H1 (cell line): ENCODE measurements around the gene ZDHHC8. TPM values are rescaled to one million over a fixed set of nuclear protein-coding genes. Genes with fewer than 3 reads are reported as not detected.

Experiments used
- CTCF ChIA-PET: fragments of 300-600 bp; sonication (Branson Sonifier 250); formaldehyde crosslinking; loops from one replicate; lab custom pipeline; 2021; ENCODE audit not compliant: partially characterized antibody; lab: Charles Lee
- POLR2A ChIA-PET: fragments of 300-600 bp; sonication (Branson Sonifier 250); formaldehyde crosslinking; loops from one replicate; lab custom pipeline; 2021; ENCODE audit warnings: inconsistent platforms; ENCODE audit not compliant: partially characterized antibody; lab: Charles Lee
- DNase-seq, 2 experiments: peaks; one replicate each; pipeline versions ENCODE4 v3.0.0 to v3.0.0-alpha.2; 2010 to 2022; ENCODE audit warnings: low spot score in 2 of 2, low read depth in 1 of 2, mixed read lengths in 1 of 2
- FAIRE-seq: peaks from 2 replicates; lab custom pipeline; 2011; peaks lifted over from hg19 to GRCh38; lab: Jason Lieb, UNC
- H2AFZ ChIP-seq: 2 replicates; pipeline ENCODE4 v1.8.1; 2012; ENCODE audit warnings: low read length, inconsistent platforms
- H2AK5ac ChIP-seq: 2 replicates; pipeline ENCODE4 v1.6.1; 2013; ENCODE audit warnings: low read depth, low read length
- H2BK120ac ChIP-seq: replicated peaks from 2 replicates; pipeline ENCODE3; 2013; ENCODE audit warnings: low read depth, low read length, inconsistent platforms
- H2BK12ac ChIP-seq: 2 replicates; pipeline ENCODE4 v1.6.1; 2013; ENCODE audit warnings: low read depth, low read length
- H2BK15ac ChIP-seq: 2 replicates; pipeline ENCODE4 v1.6.1; 2013; ENCODE audit warnings: low read length
- H2BK20ac ChIP-seq: 2 replicates; pipeline ENCODE4 v1.6.1; 2013; ENCODE audit warnings: low read length
- H2BK5ac ChIP-seq: 2 replicates; pipeline ENCODE4 v1.6.1; 2013; ENCODE audit warnings: low read depth, low read length
- H3K14ac ChIP-seq: 2 replicates; pipeline ENCODE4 v1.6.1; 2013; ENCODE audit warnings: inconsistent platforms; ENCODE audit not compliant: insufficient read length
- H3K18ac ChIP-seq: 2 replicates; pipeline ENCODE4 v1.6.1; 2013; ENCODE audit warnings: low read length; ENCODE audit errors: extremely low read depth
- H3K23ac ChIP-seq: 2 replicates; pipeline ENCODE4 v1.6.1; 2013; ENCODE audit warnings: inconsistent platforms; ENCODE audit not compliant: insufficient read length
- H3K23me2 ChIP-seq: 2 replicates; pipeline ENCODE4 v1.6.1; 2013; ENCODE audit warnings: low read depth, low read length
- H3K27ac ChIP-seq: 2 replicates; pipeline ENCODE4 v1.6.1; 2011; ENCODE audit warnings: low read depth, low read length, inconsistent platforms
- H3K27me3 ChIP-seq, 4 experiments: replicated peaks in 1 of 4; 1 replicate in 1 of 4; 2 replicates in 3 of 4; pipeline versions ENCODE4 v1.6.1 to v1.8.1; 2011 to 2013; ENCODE audit warnings: low read length in 3 of 4, mild to moderate bottlenecking in 3 of 4, inconsistent platforms in 2 of 4, mixed read lengths in 2 of 4, moderate library complexity in 1 of 4; ENCODE audit not compliant: control insufficient read depth in 3 of 4, insufficient read depth in 3 of 4; ENCODE audit errors: extremely low read depth in 1 of 4
- H3K36me3 ChIP-seq, 4 experiments: 2 replicates each; pipeline versions ENCODE4 v1.6.1 to v1.8.1; 2011 to 2013; ENCODE audit warnings: mild to moderate bottlenecking in 4 of 4, low read length in 3 of 4, moderate library complexity in 2 of 4, control low read depth in 1 of 4, inconsistent platforms in 1 of 4; ENCODE audit not compliant: insufficient read depth in 4 of 4, control insufficient read depth in 2 of 4
- H3K4ac ChIP-seq: replicated peaks from 2 replicates; pipeline ENCODE3; 2013; ENCODE audit warnings: low read length, low read depth, mixed read lengths, inconsistent platforms; ENCODE audit not compliant: insufficient read length
- H3K4me1 ChIP-seq, 4 experiments: replicated peaks in 1 of 4; 1 replicate in 1 of 4; 2 replicates in 3 of 4; pipeline versions ENCODE4 v1.6.1 to v1.8.1; 2011 to 2013; ENCODE audit warnings: low read length in 3 of 4, inconsistent platforms in 2 of 4, mixed read lengths in 1 of 4; ENCODE audit not compliant: insufficient read depth in 4 of 4, control insufficient read depth in 3 of 4
- H3K4me2 ChIP-seq, 2 experiments: 2 replicates each; pipeline versions ENCODE4 v1.6.1 to v1.8.1; 2011 to 2013; ENCODE audit warnings: low read depth in 2 of 2, low read length in 2 of 2, control low read depth in 1 of 2, inconsistent platforms in 1 of 2, mild to moderate bottlenecking in 1 of 2; ENCODE audit not compliant: insufficient read depth in 1 of 2
- H3K4me3 ChIP-seq, 4 experiments: fragments of 200-600, 300-600 bp in 1 of 4; sonication (generic), shearing (Covaris generic), sonication (Bioruptor Twin) in 1 of 4; 2 replicates each; pipeline versions ENCODE4 v1.5.1 to v1.8.1; 2011 to 2016; ENCODE audit warnings: low read length in 4 of 4, low read depth in 3 of 4, control low read depth in 2 of 4, inconsistent platforms in 2 of 4, mild to moderate bottlenecking in 2 of 4, mixed read lengths in 1 of 4, moderate library complexity in 1 of 4; ENCODE audit not compliant: insufficient read depth in 2 of 4; ENCODE audit errors: extremely low read depth in 1 of 4
- H3K56ac ChIP-seq: replicated peaks from 2 replicates; pipeline ENCODE3; 2013; ENCODE audit warnings: low read depth, mild to moderate bottlenecking, mixed read lengths, low read length, inconsistent platforms; ENCODE audit not compliant: insufficient read length
- H3K79me1 ChIP-seq: 2 replicates; pipeline ENCODE4 v1.6.1; 2013; ENCODE audit warnings: low read depth, low read length, control low read depth
- H3K79me2 ChIP-seq, 2 experiments: 2 replicates each; pipeline versions ENCODE4 v1.6.1 to v1.8.1; 2012 to 2013; ENCODE audit warnings: low read length in 2 of 2, mild to moderate bottlenecking in 2 of 2, inconsistent platforms in 1 of 2; ENCODE audit not compliant: insufficient read depth in 2 of 2, control insufficient read depth in 1 of 2
- H3K9ac ChIP-seq, 4 experiments: replicated peaks in 1 of 4; 1 replicate in 1 of 4; 2 replicates in 3 of 4; pipeline versions ENCODE4 v1.6.1 to v1.8.1; 2011 to 2013; ENCODE audit warnings: low read depth in 3 of 4, low read length in 3 of 4, control low read depth in 2 of 4, mild to moderate bottlenecking in 2 of 4, moderate library complexity in 2 of 4, inconsistent platforms in 1 of 4; ENCODE audit errors: extremely low read depth in 1 of 4
- H3K9me3 ChIP-seq, 2 experiments: 2 replicates each; pipeline versions ENCODE4 v1.6.1 to v1.8.1; 2012 to 2013; ENCODE audit warnings: mild to moderate bottlenecking in 2 of 2, moderate library complexity in 2 of 2, control low read depth in 1 of 2, inconsistent platforms in 1 of 2, low read depth in 1 of 2, low read length in 1 of 2, mixed read lengths in 1 of 2; ENCODE audit not compliant: insufficient read depth in 2 of 2
- H4K20me1 ChIP-seq, 2 experiments: replicated peaks in 1 of 2; 2 replicates each; pipeline versions ENCODE3 to v1.8.1; 2011 to 2013; ENCODE audit warnings: inconsistent platforms in 2 of 2, low read length in 2 of 2, mild to moderate bottlenecking in 1 of 2; ENCODE audit not compliant: insufficient read depth in 2 of 2, control insufficient read depth in 1 of 2
- H4K5ac ChIP-seq: 2 replicates; pipeline ENCODE4 v1.6.1; 2013; ENCODE audit warnings: low read length, low read depth, mixed read lengths, inconsistent platforms; ENCODE audit not compliant: insufficient read length
- H4K8ac ChIP-seq: 2 replicates; pipeline ENCODE4 v1.8.0; 2013; ENCODE audit warnings: mild to moderate bottlenecking, moderate library complexity, low read length, inconsistent platforms; ENCODE audit not compliant: insufficient read depth; ENCODE audit errors: extremely low read depth
- H4K91ac ChIP-seq: replicated peaks from 2 replicates; pipeline ENCODE3; 2013; ENCODE audit warnings: low read length, mixed read lengths, inconsistent platforms; ENCODE audit not compliant: insufficient read length
- POLR2AphosphoS5 ChIP-seq: IDR thresholded peaks from 2 replicates; pipeline ENCODE4 v1.6.1; 2011; ENCODE audit warnings: low read depth, low read length
- WGBS, 2 experiments: shearing (Covaris generic) in 1 of 2; methylation state at CpG; one replicate each; pipeline versions ENCODE4 v1.1.6 to v1.1.7; 2013 to 2015; ENCODE audit warnings: low lambda C conversion rate in 2 of 2, mixed read lengths in 2 of 2, inconsistent platforms in 1 of 2, low coverage in 1 of 2, missing lambda C conversion rate in 1 of 2; ENCODE audit not compliant: insufficient replicate concordance in 2 of 2, insufficient coverage in 1 of 2, insufficient read length in 1 of 2; ENCODE audit errors: extremely low coverage in 1 of 2, missing lambda C conversion rate in 1 of 2; 5-methylcytosine and 5-hydroxymethylcytosine counted together
- polyA plus RNA-seq, 7 experiments: library from polyadenylated mRNA; depleted of rRNA in 3 of 7; stranded (reverse) in 5 of 7; unstranded in 2 of 7; fragments of >200 nt in 5 of 7; fragments of 200-250 nt in 2 of 7; gene quantifications; 1 replicate in 5 of 7; 2 replicates in 1 of 7; 4 replicates in 1 of 7; pipeline versions ENCODE4 v1.2.1 to v1.2.3, GENCODE V29; 2011 to 2013; ENCODE audit warnings: missing spikeins in 2 of 7, mixed read lengths in 2 of 7
- total RNA-seq: library from RNA; stranded (reverse); fragmentation: NEBNext Ultra II Directional; extraction: Animal tissue kit (Norgen Biotek cat#: 25700); gene quantifications from 2 replicates; pipeline ENCODE4 v1.2.1, GENCODE V29; 2021
- TF ChIP-seq, protein P1 (sequence below): IDR thresholded peaks from 2 replicates; pipeline ENCODE4 v1.6.1; 2012; ENCODE audit warnings: inconsistent platforms

The ZDHHC8 gene
- total and polyA plus RNA-seq, 2 of the 8 experiments (the other 6 are each of a cell fraction or from before 2014, with no cell fraction given): 18.6 to 65.6 TPM

DNA sequence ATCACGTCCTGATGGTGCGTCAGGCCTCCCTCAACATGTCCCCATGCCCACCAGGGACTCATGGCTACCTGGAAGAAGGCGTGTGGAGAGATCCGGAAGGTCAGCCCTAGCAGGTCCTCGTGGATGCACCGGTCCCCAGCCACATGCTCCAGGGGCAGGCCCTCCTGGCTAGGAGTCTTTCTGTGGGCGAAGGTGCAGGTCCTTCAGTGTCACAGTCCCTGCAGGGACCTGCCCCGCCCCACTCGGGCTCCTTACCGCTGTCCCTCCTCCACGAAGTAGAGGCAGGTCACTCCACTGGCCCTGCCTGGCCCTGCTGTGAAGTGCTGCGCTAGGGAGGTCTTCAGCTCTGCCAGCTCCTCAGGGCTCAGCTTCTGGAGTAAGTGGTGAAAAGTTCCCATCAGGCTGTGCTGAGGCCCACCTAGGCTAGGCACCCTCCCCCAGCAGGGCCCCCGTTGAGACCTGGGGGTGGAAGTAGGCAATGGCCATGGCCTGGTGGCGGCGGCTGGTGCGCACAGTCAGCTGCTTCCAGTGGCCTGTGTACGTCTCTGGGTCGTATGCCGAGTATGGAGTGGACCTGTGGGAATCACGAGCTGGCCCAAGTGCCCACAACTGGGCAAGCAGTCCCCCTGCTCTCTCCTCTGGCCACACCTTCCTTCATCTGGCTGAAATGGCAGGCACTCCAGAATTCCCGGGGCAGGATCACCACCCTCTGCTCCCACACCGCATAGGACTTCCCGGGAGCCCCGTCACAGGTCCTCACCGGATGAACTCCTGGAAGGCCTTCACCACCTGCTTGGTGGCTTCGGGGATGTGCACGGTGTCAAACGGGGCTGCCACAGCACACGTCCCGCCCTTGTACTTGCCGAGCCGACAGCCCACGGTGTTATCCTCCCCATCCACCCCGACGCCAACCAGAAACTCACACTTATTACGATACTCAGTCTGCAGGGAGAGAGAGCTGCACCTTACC lies 16.8 kb upstream of the ZDHHC8 start:
- no peak overlapping the region for H2BK20ac ChIP-seq
- H3K79me1 ChIP-seq: peaks cover 5% of the 10 kb centered on the region; the same call in 1 of the 2 replicates
- WGBS, 2 experiments: 93% methylated on average over 34 of the region's 36 CpGs; no CpG with 5 or more reads in 1 of the 2 experiments
- no peak overlapping the region for H2BK5ac ChIP-seq
- no peak for FAIRE-seq
- no peak overlapping the region for H3K27ac ChIP-seq
- H4K91ac ChIP-seq: no peak overlapping the region
- ChIA-PET CTCF (interaction anchor here (1.1 to 2.2 kb wide), 6 partner anchors 10 to 42 kb away, joined by 3 to 9 read pairs (median 6); no protein-coding TSS in a partner anchor), POLR2A (interaction anchor here (1.8 to 22.7 kb wide), 3 partner anchors 13 to 142 kb away, joined by 4 to 598 read pairs (median 223); partner anchors contain the start of gene ZDHHC8)
- H2AK5ac ChIP-seq: no peak overlapping the region
- no peak overlapping the region for H2BK12ac ChIP-seq
- H3K4me2 ChIP-seq: no peak overlapping the region
- H2BK120ac ChIP-seq: no peak overlapping the region
- no peak overlapping the region; a peak in 2 of 7 replicates for H3K9ac ChIP-seq
- H4K20me1 ChIP-seq: peaks cover 10 to 19% of the 10 kb centered on the region in 2 experiments
- no peaks in the 10 kb centered on the region; the same call in 1 of the 2 replicates for H3K23me2 ChIP-seq
- no peak for DNase-seq
- peaks cover 16 to 39% of the 10 kb centered on the region in 2 experiments for H3K79me2 ChIP-seq
- no peak overlapping the region for H4K5ac ChIP-seq
- TF ChIP-seq, protein P1, sequence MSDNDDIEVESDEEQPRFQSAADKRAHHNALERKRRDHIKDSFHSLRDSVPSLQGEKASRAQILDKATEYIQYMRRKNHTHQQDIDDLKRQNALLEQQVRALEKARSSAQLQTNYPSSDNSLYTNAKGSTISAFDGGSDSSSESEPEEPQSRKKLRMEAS: no peak
- TF ChIP-seq POLR2AphosphoS5: peak; percentile 13; the same call in 1 of the 2 replicates
- H4K8ac ChIP-seq: peak overlapping the region; percentile 1; the same call in 1 of the 2 replicates
- H3K23ac ChIP-seq: no peak overlapping the region
- H3K14ac ChIP-seq: no peak overlapping the region
- H3K27me3 ChIP-seq: no peaks in the 10 kb centered on the region
- no peak overlapping the region for H2AFZ ChIP-seq
- no peak overlapping the region for H3K4me3 ChIP-seq
- H3K9me3 ChIP-seq: no peaks in the 10 kb centered on the region
- H3K36me3 ChIP-seq: peaks cover 17 to 41% (median 31%) of the 10 kb centered on the region in 4 experiments
- H3K4me1 ChIP-seq: peaks cover 0 to 10% (median 5%) of the 10 kb centered on the region in 4 experiments; a peak in 5 of 7 replicates
- no peak overlapping the region for H3K56ac ChIP-seq
- no peak overlapping the region for H2BK15ac ChIP-seq
- H3K18ac ChIP-seq: no peak overlapping the region
- H3K4ac ChIP-seq: no peak overlapping the region
